ENCODE measurements around the gene MRC2. TPM values are rescaled to one million over a fixed set of nuclear protein-coding genes. Genes with fewer than 3 reads are reported as not detected.
A peak's percentile ranks its signal among the peaks of the same experiment; 100 is the strongest.

The MRC2 gene
- total RNA-seq, 2 donors from 2014 or later: 57.5 to 60.6 TPM

- DNase-seq (peak; percentile 47), ATAC-seq (peak in 1 of 2 donors; percentile 2)
- intact Hi-C loops (cut with DNase I): loop anchor here (2.0 to 5.0 kb wide), 3 partner anchors 262 to 702 kb away; partner anchors contain the start of gene TANC2 (in 1 of the 2)
These were observed 77.8 kb downstream of the MRC2 start for GRCh38 chr17:62705156-62705777.

DNA sequence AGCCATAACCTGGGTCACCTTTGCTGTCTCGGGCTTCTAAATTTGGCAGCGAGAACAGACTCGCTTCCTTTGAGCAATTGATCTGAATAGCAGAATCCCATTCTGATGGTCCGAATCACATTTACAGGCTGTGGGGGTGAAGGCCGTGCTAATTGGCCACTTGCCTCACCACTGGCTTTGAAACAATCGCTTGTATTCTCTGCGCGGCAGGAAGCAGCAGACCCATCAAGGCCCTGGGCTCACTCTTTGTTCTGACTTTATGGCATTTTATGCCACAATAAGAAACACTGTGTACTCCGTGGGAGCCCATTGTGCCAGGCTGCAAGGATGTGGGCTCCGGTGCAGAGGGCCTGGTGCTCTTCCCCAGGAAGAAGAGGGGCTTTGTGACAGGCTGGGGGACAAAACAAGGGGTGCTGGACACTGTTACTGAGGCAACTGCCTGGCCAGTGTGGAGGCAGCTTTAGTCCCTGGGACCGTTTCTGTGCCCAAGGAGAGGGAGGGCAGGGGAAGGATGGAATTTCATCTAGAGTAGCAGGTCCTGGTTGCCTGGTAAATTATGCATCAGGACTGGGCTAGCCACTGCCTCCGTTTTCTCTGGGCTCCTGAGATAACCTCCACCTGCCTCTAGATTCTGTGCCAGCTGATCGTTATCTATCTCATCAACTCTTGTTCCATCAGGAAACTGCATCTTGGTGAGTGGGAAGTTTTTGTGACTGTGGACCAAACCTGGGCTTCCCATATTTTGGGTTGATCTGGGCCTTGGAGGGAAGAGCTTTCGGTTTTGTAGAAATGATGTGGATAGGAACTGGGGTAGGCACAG lies 78.5 kb downstream of the MRC2 start:
- intact Hi-C loops (cut with DNase I): loop anchor here (2.0 to 5.0 kb wide), 3 partner anchors 261 to 701 kb away; partner anchors contain the start of gene TANC2 (in 1 of the 2)
- peak in 1 of 2 donors; percentile 3 for ATAC-seq
- peak; percentile 47 for DNase-seq

DNA sequence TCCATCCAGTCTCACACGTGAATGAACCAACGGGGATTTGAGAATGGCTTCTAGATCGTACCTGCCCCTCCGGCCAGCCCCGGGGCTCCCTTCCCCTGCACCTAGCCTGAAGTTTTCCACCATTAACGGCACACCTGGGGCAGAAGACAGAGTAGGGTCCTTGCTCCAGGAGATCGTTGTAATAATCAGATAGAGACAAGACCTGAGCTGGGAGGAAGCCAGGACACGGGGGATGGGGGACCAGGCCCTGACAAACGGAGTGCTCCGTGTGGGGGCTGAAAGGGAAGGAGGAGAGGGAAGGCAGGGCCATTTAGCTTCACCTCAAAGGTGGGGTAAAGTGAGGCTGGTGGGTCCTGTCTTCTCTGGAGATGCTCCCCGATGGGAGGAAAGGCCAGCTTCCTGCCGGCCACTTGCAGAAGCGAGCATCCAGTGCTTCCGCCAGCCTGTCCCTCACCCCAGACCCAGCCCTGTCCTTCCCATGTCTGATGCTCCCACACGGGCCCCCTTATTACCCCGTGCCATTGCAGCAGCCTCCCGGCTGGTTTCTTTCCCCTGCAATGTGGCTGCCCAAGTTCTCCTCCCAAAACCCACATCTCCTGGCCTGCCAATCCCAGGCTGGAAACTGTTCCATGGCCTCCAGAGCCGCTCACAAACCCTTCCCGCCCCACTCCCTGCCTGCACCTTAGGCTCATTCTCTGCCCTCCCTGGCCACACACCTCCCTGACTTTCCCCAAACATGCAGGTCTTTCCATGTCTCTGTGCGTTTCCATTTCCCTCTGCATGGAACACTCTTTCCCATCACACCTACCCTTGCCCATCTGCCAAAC lies 79.3 kb downstream of the MRC2 start:
- ATAC-seq: no peak
- no peak for DNase-seq
- intact Hi-C loops (cut with DNase I): loop anchor here in 1 of 2 donors (5.0 kb wide), 1 partner anchor 700 kb away; no protein-coding TSS in a partner anchor

GRCh38 chr17:62707425-62707739 lies 79.9 kb downstream of the MRC2 start:
- no peak for DNase-seq
- intact Hi-C loops (cut with DNase I): loop anchor here in 1 of 2 donors (5.0 kb wide), 1 partner anchor 700 kb away; no protein-coding TSS in a partner anchor

DNA sequence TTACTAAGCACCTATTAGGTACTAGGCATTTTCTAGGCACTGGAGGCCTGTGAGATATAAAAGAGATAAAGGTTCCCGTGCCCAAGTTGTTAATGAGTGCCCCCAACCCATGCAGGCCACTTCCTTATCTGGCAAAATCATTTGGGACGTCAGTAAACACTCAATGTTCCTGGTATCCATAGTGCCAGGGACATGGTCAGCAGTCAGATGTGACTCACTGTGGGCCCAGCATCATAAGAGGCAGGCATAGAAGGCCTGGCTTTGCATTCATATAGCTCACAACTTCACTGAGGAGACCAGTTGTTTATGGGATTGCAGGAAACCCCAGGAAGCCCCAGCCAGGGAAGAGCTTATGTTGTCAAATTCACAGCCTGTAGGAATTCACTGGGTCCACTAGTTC lies 81.1 kb downstream of the MRC2 start:
- DNase-seq (no peak), ATAC-seq (no peak)
- intact Hi-C loops (cut with DNase I): loop anchor here in 1 of 2 donors (5.0 kb wide), 1 partner anchor 699 kb away; no protein-coding TSS in a partner anchor

More at GRCh38 chr17:62707425-62707739, 79.9 kb downstream of the MRC2 start:
- ATAC-seq: no peak

DNA sequence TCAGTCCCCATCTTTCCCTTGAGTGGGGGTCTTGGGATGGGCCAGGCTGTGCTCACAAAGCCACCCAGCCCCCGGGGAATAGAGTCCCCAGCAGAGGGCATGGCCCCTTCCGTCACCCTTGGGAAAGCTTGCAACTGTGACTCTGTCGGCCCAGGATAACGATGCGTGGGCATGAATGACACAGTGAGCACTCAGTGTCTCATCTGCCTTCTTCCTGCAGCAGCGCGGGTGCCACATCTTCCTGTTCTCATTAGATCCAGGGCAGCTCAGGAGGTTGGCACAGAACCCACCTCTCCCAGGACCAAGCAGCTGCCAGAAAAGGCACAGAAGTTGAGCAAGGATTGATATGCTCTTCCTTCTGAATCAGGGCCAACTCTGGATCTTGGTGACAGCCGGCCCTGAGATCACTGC lies 84.7 kb downstream of the MRC2 start:
- ATAC-seq (no peak), DNase-seq (no peak)
- intact Hi-C loops (cut with DNase I): no loop called here

DNA sequence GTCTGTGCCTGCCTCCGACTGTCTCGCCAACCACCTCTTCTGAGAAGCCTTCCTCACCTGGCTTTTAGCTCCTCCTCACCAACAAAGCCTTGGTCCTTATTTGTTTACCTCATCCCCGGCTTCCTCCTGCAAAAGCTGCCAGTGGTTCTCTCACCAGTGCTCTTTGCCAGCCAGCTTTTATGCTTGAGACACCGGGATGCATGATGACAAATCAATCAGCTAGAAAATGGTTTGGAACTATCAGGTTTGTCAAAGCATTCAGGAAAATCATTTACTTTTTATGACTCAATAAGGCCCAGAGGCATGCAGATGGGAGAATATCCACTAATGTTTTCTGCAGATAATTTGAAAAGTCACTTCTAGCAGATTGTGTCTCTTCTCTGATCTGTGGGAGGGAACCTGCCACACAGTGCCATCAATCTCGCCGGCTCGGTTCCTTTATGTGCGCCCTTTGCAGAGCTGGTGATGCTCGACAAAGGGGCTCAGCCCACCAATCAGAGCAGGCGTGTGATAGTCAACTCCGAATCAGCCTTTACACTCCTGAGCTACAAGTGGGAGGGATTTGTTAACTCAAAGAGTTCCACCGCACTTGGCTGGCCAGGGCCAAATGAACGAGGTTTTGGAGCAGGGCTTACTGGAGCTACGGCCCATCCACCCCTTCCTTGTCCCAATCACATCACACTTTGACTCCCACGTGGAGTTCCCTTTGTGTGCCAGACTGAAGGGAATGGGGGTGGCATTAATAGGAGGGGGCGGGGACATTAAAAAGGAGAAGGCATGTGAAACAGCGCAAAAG lies 85.8 kb downstream of the MRC2 start:
- DNase-seq: no peak
- no peak for ATAC-seq
- intact Hi-C loops (cut with DNase I): no loop called here

DNA sequence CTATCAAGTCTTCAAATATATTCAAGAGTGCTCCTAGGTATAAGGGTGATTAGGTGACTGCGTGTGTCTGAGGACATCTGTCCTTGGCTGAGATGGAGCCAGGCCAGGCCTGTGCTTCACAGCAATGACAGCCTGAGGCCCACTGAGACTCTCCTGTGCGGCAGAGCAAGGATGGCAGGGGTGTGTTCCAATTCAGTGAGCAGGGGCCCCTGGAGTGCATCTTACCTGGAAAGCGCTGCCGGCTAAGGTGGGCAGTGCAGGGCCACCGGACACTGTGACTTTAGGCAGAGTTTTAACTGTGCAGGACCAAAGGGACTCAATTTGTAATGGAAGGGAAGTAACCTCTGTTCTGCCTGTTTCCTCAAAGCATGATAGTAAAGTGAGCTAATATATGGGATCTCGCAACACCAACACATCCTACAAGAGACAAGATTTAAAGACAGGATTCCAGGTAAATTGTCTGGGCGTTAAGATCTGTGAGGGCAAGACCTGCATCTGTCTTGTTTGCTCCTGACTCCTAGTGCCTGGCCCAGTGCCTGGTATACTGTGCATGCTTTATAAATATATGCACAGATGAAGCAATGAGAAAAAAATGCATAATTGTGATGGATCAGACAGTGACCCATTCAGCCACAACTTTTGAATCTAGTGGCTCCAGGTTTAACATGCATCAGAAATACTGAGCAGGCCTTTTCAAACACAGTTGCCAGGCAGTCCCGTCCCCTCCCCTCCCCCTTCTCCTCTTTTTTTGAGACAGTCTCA lies 86.7 kb downstream of the MRC2 start:
- intact Hi-C loops (cut with DNase I): no loop called here
- DNase-seq: no peak
- ATAC-seq: no peak

GRCh38 chr17:62715882-62716390 lies 88.5 kb downstream of the MRC2 start:
- intact Hi-C loops (cut with DNase I): no loop called here
- DNase-seq (no peak), ATAC-seq (no peak)

DNA sequence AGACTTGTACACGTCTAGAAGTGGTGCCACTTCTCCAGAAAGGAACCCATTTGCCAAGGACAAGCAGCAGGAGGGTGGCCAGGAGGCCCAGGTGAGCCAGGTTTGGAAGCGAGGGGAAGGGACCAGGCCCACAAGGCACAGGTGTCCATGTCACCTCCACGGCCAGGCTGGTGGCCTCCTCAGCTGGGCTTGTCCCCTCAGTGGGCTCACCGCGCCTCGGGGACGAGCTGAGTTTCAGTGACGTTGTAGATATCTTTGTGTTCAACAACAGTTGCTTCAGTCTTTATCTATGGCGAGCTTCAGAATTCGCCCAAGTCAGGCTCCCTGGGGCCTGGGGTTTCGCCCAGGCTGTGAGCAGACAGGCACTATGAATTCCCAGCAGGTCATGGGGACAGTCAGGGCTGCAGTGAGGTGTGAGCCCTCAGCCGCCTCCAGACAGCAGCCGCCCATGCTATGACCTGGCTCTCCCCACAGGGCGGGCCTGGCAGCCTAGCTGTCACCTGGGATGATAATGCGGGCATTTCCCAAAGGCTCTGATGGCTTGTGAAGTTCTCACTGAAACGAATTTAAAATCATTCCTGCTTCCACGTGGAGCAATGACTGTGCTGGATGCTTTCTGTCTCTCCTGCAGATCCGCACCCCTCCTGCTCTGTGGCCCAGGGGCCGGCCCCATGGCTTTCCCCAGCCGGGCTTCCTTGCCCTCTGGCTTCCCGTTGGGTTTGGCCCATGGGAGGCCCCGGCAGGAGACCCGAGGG lies 89.5 kb downstream of the MRC2 start:
- intact Hi-C loops (cut with DNase I): no loop called here

DNA sequence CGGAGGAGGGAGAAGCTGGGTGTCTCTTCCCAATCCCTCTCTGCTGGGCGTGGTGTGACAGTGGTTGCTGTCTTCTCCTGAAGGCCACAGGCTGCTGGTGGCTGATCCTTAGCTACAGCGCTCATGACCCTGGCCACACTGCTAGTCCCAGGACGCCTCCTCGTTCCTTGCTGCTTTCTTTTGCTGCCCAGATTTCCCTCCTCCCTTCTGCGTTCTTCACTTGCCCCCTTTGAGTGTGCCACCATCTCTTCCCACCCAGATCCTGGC lies 90.1 kb downstream of the MRC2 start:
- intact Hi-C loops (cut with DNase I): no loop called here
- DNase-seq: no peak
- ATAC-seq: no peak

More for the DNA sequence above, 89.5 kb downstream of the MRC2 start:
- ATAC-seq: no peak
- DNase-seq: no peak

DNA sequence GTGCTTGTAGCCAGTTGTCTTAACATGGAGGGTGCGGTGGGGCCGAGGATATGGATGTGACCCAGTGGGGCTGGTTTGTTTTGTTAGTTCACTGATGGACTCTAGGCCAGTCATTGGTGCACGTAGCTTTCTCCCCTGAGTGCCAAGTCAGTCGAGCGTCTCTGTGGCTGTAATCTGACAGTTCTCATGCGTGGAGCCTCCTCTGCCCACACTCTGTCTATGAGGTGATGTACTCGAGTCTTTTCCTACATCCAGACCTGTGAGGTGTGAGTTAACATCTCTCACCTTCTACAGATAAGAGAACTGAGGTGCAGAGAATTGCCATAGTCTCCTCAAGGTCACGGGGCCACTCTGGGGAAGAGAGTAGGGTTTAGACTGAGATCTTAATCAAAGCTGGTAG lies 90.4 kb downstream of the MRC2 start:
- intact Hi-C loops (cut with DNase I): no loop called here
- DNase-seq (no peak), ATAC-seq (no peak)

DNA sequence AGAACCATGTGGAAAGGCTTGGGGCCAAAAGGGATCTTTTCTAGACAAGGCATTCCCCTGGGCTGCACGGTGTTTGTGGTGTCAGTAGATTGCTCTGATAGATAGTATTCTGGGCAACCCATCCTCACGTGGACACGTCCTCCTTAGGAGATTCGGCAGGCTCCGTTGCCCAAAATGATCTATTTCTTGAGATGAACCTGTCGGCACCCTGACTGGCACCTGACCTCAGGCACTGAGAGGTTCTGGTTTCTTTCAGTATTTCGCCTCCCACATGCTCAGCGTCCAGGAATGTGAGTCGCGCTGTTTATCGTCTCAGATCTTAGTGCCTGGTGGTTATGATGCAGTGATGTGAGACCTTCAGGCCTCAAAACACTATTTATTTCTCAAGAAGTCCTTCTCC lies 91.0 kb downstream of the MRC2 start:
- no peak for DNase-seq
- intact Hi-C loops (cut with DNase I): no loop called here

GRCh38 chr17:62719586-62719985 lies 92.1 kb downstream of the MRC2 start:
- DNase-seq: no peak
- intact Hi-C loops (cut with DNase I): no loop called here
- ATAC-seq: no peak

More for the DNA sequence above, 91.0 kb downstream of the MRC2 start:
- no peak for ATAC-seq

DNA sequence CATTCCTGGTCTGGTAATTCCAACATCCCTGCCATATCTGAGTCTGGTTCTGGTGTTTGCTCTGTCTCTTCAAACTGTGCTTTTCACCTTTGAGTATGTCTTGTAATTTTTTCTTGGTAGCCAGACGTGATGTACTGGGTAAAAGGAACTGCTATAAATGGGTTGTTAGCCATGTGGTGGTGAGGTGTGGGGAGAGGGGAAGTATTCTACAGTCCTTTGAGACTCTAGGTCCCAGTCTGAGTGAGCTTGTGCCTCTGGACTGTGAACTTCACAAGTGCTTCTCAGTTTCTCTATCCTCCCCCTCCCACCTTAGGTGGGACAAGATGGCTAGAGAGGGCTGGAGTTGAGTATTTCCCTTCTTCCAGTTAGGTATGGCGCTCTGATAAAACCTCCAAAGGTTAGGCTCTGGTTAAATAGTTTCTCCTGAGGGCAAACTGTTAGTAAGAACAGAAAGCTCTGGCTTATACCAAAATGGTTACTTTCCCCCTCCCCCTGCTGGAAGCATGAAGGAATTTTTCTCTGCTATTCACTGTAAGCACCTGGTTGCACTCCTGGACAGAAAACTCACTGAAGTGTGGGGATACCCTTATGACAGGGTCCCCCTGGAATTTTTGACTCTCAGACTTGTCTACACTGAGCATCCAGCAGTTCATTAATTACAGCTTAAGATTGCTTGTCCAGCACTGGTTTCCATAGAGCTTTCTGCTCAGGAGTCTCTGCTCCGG lies 92.8 kb downstream of the MRC2 start:
- DNase-seq: no peak
- no peak for ATAC-seq
- intact Hi-C loops (cut with DNase I): no loop called here

DNA sequence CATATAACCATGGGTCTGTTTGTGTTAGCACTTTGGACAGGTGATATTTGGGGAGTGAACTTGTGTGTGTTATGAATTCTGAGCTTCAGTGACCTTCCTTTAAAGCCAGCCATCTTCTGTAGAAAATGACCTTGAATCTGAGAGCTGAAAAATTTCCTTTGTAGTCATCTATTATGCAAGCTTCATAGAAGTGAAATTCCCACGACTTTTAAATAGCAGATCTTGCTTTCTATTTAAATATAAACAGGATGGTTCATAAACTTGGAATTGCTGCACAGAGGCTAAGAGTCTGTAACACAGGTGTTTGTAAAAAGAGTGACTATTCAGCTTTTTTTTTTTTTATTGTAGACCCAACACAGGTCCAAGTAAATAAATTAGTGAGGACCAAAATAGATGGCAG lies 95.2 kb downstream of the MRC2 start:
- ATAC-seq (no peak), DNase-seq (no peak)
- intact Hi-C loops (cut with DNase I): no loop called here

DNA sequence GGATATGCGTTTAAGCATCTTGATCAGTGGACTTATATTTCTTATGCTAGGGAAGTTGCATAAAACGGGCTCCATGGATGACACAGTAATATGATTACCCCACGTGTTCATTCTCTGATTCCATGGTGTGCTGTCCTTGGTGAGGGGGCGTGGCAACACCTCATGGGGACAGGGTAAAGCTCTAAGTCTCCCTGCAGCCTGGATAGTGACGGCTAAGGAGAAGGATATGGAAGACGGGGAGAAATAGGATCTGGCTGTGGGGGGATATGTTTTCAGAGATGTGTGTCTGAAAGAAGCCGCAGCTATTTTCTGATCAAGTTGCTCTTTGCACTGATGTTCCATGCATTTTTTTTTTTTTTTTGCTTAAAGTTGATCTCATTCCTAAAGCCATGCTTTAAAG lies 96.4 kb downstream of the MRC2 start:
- intact Hi-C loops (cut with DNase I): no loop called here
- no peak for ATAC-seq

More for the DNA sequence above, 96.4 kb downstream of the MRC2 start:
- DNase-seq: no peak

Measured in left cardiac atrium (tissue), 4 donors.